ENCODE measurements around the gene CLHC1.
A peak's percentile ranks its signal among the peaks of the same experiment; 100 is the strongest.

Gene CLHC1

DNA sequence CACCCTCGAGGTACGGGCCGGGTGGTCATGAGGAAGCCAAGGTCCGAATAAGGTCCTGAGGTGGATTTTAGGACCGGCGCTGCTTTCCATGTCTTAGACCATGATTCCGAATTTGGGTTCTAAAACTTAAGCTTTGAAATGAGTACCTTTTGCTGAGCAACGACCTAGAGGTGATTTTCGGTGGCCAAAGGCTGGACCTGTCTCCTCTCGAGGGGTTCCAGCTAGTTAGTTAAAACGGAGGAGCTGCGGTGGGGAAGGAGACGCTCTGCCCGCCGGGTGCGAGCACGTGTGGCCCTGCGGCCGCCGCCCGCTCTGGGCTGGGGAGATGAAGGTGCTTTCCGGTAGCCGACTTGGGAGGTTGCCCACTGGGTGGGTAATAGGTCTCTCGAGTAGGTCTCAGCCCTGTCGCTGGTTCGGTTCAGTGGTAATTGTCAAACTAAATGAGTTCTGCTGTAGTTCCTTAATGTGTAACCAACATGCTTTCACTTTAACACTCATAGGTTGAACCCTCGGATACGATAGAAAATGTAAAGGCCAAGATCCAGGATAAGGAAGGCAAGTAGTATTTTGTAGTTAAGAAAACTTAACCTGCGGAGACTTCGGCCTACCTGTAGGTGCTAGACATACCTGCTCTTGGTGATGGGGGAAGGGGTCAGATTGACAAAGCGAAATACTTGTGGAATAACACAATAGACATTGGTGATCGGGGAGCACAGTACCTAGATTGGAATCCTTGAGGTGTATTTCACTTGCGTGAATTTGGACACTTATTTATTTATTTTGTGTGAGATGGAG, 967 bp upstream of the CLHC1 start:
- H2AFZ ChIP-seq (ENCODE audit: low read depth, low read length), result peak overlapping the region; percentile 95
- H3K4me1 ChIP-seq (ENCODE audit: insufficient read depth, low read length), result peaks cover 52% of the 10 kb centered on the region
- peak overlapping the region; percentile 89 for H3K9ac ChIP-seq (ENCODE audit: low read depth, low read length)
- no peaks in the 10 kb centered on the region for H3K9me3 ChIP-seq (ENCODE audit: insufficient read depth, low read length, severe bottlenecking)
- peak overlapping the region; percentile 89 to 91 for H3K4me3 ChIP-seq (ENCODE audit: low read depth in 1 of 2, low read length in 2 of 2)
- DNase-seq, result peak; percentile 40
- H3K36me3 ChIP-seq (ENCODE audit: insufficient read depth, low read length), result peaks cover 46% of the 10 kb centered on the region
- no peaks in the 10 kb centered on the region for H3K27me3 ChIP-seq (ENCODE audit: insufficient read depth, low read length, poor library complexity)
- peaks cover 7% of the 10 kb centered on the region; the same call in 1 of the 2 replicates for H4K20me1 ChIP-seq (ENCODE audit: insufficient read depth, low read length)
- peak; percentile 10; the same call in 1 of the 3 replicates for ATAC-seq (ENCODE audit: insufficient read depth, low read depth)
- peak overlapping the region; percentile 70 for H3K4me2 ChIP-seq (ENCODE audit: insufficient read depth, low read length)
- H3K79me2 ChIP-seq (ENCODE audit: insufficient read depth, low read length), result peaks cover 68% of the 10 kb centered on the region
- H3K27ac ChIP-seq (ENCODE audit: low read length), result peak overlapping the region; percentile 99
- TF ChIP-seq, protein P1, sequence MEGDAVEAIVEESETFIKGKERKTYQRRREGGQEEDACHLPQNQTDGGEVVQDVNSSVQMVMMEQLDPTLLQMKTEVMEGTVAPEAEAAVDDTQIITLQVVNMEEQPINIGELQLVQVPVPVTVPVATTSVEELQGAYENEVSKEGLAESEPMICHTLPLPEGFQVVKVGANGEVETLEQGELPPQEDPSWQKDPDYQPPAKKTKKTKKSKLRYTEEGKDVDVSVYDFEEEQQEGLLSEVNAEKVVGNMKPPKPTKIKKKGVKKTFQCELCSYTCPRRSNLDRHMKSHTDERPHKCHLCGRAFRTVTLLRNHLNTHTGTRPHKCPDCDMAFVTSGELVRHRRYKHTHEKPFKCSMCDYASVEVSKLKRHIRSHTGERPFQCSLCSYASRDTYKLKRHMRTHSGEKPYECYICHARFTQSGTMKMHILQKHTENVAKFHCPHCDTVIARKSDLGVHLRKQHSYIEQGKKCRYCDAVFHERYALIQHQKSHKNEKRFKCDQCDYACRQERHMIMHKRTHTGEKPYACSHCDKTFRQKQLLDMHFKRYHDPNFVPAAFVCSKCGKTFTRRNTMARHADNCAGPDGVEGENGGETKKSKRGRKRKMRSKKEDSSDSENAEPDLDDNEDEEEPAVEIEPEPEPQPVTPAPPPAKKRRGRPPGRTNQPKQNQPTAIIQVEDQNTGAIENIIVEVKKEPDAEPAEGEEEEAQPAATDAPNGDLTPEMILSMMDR (IDR thresholded peaks at IDR 0.05; ENCODE audit: borderline replicate concordance, extremely low read depth, low read length, poor library complexity, severe bottlenecking), result no peak
- no peak for TF ChIP-seq EZH2 (IDR thresholded peaks at IDR 0.05; ENCODE audit: borderline replicate concordance, low read depth, low read length, severe bottlenecking)

DNA sequence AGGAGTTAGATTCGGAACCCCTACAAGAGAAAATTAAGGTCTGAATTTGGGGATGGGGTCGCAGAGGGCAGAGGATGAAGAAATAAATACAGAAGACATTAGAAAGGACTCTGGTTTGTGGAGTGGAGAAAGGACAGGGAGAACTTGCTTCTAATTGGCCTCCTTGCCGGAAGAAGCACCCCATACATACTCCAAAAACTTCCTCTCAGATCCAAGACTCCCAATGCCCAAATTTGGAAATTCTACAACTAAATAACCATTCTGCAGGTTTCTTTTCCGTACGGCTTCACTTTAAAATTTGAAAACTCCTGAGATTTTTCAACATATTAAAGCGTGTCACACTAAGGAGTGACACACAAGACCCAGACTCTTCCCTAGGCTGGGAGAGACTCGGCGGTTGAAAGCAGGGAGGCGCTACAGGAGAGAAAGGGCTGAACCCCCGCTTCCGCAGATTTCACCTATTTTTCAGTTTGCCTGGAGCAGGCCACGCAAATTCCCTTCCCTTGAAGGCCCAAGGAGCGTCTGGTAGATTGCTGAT, 478 bp downstream of the CLHC1 start:
- peaks cover 38% of the 10 kb centered on the region for H3K36me3 ChIP-seq (ENCODE audit: insufficient read depth, low read length)
- no peak for DNase-seq
- H3K9ac ChIP-seq (ENCODE audit: low read depth, low read length), result peak overlapping the region; percentile 89
- H3K4me3 ChIP-seq (ENCODE audit: low read depth in 1 of 2, low read length in 2 of 2), result peak overlapping the region; percentile 89 to 91
- H2AFZ ChIP-seq (ENCODE audit: low read depth, low read length), result peak overlapping the region; percentile 95
- no peaks in the 10 kb centered on the region for H3K27me3 ChIP-seq (ENCODE audit: insufficient read depth, low read length, poor library complexity)
- peak overlapping the region; percentile 70 for H3K4me2 ChIP-seq (ENCODE audit: insufficient read depth, low read length)
- TF ChIP-seq, protein P1 (IDR thresholded peaks at IDR 0.05; ENCODE audit: borderline replicate concordance, extremely low read depth, low read length, poor library complexity, severe bottlenecking), result no peak
- TF ChIP-seq EZH2 (IDR thresholded peaks at IDR 0.05; ENCODE audit: borderline replicate concordance, low read depth, low read length, severe bottlenecking), result no peak
- peak overlapping the region; percentile 99 for H3K27ac ChIP-seq (ENCODE audit: low read length)
- H3K79me2 ChIP-seq (ENCODE audit: insufficient read depth, low read length), result peaks cover 80% of the 10 kb centered on the region
- H4K20me1 ChIP-seq (ENCODE audit: insufficient read depth, low read length), result peaks cover 7% of the 10 kb centered on the region; the same call in 1 of the 2 replicates
- no peaks in the 10 kb centered on the region for H3K9me3 ChIP-seq (ENCODE audit: insufficient read depth, low read length, severe bottlenecking)
- ATAC-seq (ENCODE audit: insufficient read depth, low read depth), result peak; percentile 31
- peaks cover 56% of the 10 kb centered on the region for H3K4me1 ChIP-seq (ENCODE audit: insufficient read depth, low read length)

DNA sequence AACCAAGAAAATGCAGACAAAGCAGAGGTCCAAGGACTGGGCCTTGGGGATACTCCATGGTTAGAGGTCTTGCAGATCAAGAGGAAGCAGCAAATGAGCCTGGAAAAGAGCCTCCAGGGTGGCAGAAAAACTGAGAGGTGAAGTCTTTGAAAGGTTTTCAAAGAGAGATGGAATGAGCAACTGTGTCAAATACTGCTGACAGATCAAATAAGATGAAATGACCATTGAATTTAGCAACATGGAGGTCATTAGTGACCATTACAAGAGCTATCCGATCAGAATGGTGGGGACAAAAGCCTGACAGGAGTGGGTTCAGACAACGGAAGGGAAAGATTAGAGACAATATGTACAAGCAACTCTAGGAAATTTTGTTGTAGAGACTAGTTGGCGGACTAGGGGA, 1.5 kb downstream of the CLHC1 start:
- Histone ChIP-seq H3K4me3 (ENCODE audit: low read depth in 1 of 2, low read length in 2 of 2) (peak overlapping the region in 1 of 2 experiments; percentile 91; a peak in 1 of 4 replicates), H2AFZ (ENCODE audit: low read depth, low read length) (no peak overlapping the region), H3K36me3 (ENCODE audit: insufficient read depth, low read length) (peaks cover 28% of the 10 kb centered on the region), H3K4me2 (ENCODE audit: insufficient read depth, low read length) (peak overlapping the region; percentile 70), H3K27ac (ENCODE audit: low read length) (no peak overlapping the region), H3K9ac (ENCODE audit: low read depth, low read length) (peak overlapping the region; percentile 89; the same call in 1 of the 2 replicates), H3K9me3 (ENCODE audit: insufficient read depth, low read length, severe bottlenecking) (no peaks in the 10 kb centered on the region), H3K79me2 (ENCODE audit: insufficient read depth, low read length) (peaks cover 87% of the 10 kb centered on the region), H3K4me1 (ENCODE audit: insufficient read depth, low read length) (peaks cover 55% of the 10 kb centered on the region), H3K27me3 (ENCODE audit: insufficient read depth, low read length, poor library complexity) (no peaks in the 10 kb centered on the region), H4K20me1 (ENCODE audit: insufficient read depth, low read length) (peaks cover 5% of the 10 kb centered on the region; the same call in 1 of the 2 replicates)
- TF ChIP-seq, protein P1 (IDR thresholded peaks at IDR 0.05; ENCODE audit: borderline replicate concordance, extremely low read depth, low read length, poor library complexity, severe bottlenecking), result no peak
- no peak for TF ChIP-seq EZH2 (IDR thresholded peaks at IDR 0.05; ENCODE audit: borderline replicate concordance, low read depth, low read length, severe bottlenecking)
- no peak for DNase-seq
- no peak for ATAC-seq (ENCODE audit: insufficient read depth, low read depth)

All from DND-41 (cell line).